RWPE2 (cell line): ENCODE results near the gene FNDC3B.

Experiments
- ATAC-seq: fragments of 200-7000 bp; cut with Tn5 transposase; 3 replicates; pipeline ENCODE4 v1.9.1; 2021; ENCODE audit warnings: low read depth
- DNase-seq: peaks from one replicate; pipeline ENCODE4 v3.0.0-alpha.2; 2020; ENCODE audit warnings: low spot score
- H3K27ac ChIP-seq: fragments of 450-650 bp; 2 replicates; pipeline ENCODE4 v1.5.1; 2017; ENCODE audit warnings: mild to moderate bottlenecking; ENCODE audit not compliant: poor library complexity, severe bottlenecking
- H3K27me3 ChIP-seq: fragments of 250-450 bp; sonication (Bioruptor Pico); 2 replicates; pipeline ENCODE4 v1.5.1; 2021; ENCODE audit warnings: mild to moderate bottlenecking, moderate library complexity; ENCODE audit not compliant: insufficient read depth, poor library complexity, severe bottlenecking
- H3K36me3 ChIP-seq: fragments of 250-450 bp; sonication (Bioruptor Pico); 2 replicates; pipeline ENCODE4 v1.5.1; 2020; ENCODE audit warnings: low read depth, mild to moderate bottlenecking, moderate library complexity
- H3K4me1 ChIP-seq: fragments of 250-450 bp; sonication (Bioruptor Pico); 2 replicates; pipeline ENCODE4 v1.5.1; 2021; ENCODE audit warnings: mild to moderate bottlenecking, moderate library complexity; ENCODE audit not compliant: insufficient read depth, poor library complexity, severe bottlenecking
- H3K4me3 ChIP-seq: fragments of 250-450 bp; sonication (Bioruptor Pico); 2 replicates; pipeline ENCODE4 v1.5.1; 2021; ENCODE audit warnings: mild to moderate bottlenecking, moderate library complexity; ENCODE audit not compliant: severe bottlenecking
- H3K9me3 ChIP-seq: fragments of 250-450 bp; sonication (Bioruptor Pico); 2 replicates; pipeline ENCODE4 v1.5.1; 2021; ENCODE audit warnings: mild to moderate bottlenecking, moderate library complexity; ENCODE audit not compliant: severe bottlenecking
- TF ChIP-seq, protein P1 (sequence below): fragments of 450-650 bp; IDR thresholded peaks from one replicate; pipeline ENCODE4 v1.5.1; 2017; ENCODE audit warnings: mild to moderate bottlenecking, moderate library complexity; ENCODE audit not compliant: poor library complexity, severe bottlenecking

FNDC3B gene

DNA sequence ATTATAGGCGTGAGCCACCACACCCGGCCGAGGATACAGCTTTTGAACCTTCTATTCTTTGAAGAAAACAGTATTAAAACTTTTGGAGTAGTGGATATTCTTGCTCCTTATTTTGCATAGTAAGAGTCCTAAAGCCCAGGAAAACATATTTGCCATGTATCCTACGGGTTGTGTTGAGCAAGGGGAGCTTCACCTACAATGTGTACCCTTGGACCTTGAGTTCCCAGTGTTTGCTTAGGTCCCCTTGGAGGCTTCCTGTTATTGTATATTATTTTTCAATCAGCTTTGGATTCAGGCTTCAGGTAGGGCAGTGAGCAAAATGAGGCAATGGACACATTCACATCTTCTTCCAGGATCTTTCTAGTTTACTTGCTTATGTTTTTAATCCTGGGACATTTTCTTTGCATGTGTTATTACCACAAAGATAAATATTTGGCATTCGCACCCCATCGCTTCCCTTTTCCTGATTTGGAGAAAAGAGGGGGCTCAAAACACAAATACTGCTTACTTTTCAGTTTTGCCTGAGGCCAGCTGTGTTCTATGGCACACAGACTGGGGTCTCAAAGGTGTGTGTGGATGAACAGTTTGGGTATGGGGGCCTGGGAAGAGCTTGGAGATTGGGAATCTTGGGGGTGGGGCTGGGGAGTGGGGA, 88.7 kb downstream of the FNDC3B start:
- TF ChIP-seq, protein P1, sequence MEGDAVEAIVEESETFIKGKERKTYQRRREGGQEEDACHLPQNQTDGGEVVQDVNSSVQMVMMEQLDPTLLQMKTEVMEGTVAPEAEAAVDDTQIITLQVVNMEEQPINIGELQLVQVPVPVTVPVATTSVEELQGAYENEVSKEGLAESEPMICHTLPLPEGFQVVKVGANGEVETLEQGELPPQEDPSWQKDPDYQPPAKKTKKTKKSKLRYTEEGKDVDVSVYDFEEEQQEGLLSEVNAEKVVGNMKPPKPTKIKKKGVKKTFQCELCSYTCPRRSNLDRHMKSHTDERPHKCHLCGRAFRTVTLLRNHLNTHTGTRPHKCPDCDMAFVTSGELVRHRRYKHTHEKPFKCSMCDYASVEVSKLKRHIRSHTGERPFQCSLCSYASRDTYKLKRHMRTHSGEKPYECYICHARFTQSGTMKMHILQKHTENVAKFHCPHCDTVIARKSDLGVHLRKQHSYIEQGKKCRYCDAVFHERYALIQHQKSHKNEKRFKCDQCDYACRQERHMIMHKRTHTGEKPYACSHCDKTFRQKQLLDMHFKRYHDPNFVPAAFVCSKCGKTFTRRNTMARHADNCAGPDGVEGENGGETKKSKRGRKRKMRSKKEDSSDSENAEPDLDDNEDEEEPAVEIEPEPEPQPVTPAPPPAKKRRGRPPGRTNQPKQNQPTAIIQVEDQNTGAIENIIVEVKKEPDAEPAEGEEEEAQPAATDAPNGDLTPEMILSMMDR, result no peak
- peaks cover 46% of the 10 kb centered on the region for H3K4me1 ChIP-seq
- no peaks in the 10 kb centered on the region for H3K9me3 ChIP-seq
- H3K27ac ChIP-seq, result peak overlapping the region; percentile 87
- no peak for DNase-seq
- peaks cover 46% of the 10 kb centered on the region for H3K36me3 ChIP-seq
- no peak overlapping the region for H3K4me3 ChIP-seq
- no peak for ATAC-seq
- no peaks in the 10 kb centered on the region for H3K27me3 ChIP-seq

DNA sequence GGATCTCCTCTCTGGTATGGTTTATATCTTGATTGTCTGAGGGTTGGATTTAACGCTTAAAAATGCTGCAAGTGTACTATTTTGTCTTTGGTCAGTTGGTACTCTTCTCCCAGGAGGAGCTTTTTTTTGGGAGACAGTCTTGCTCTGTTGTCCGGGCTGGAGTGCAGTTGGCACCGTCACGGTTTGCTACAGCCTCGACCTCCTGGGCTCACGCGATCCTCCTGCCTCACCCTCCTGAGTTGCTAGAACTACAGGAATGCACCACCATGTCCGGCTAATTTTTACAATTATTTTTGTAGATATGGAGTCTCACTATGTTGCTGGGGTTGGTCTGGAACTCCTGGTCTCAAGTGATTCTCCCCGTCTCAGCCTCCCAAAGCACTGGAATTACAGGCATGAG, 89.5 kb downstream of the FNDC3B start:
- Histone ChIP-seq H3K27ac (peak overlapping the region; percentile 87), H3K27me3 (no peaks in the 10 kb centered on the region), H3K9me3 (no peaks in the 10 kb centered on the region), H3K4me3 (no peak overlapping the region), H3K36me3 (peaks cover 46% of the 10 kb centered on the region), H3K4me1 (peaks cover 55% of the 10 kb centered on the region)
- TF ChIP-seq, protein P1, result no peak
- ATAC-seq (no peak), DNase-seq (no peak)

DNA sequence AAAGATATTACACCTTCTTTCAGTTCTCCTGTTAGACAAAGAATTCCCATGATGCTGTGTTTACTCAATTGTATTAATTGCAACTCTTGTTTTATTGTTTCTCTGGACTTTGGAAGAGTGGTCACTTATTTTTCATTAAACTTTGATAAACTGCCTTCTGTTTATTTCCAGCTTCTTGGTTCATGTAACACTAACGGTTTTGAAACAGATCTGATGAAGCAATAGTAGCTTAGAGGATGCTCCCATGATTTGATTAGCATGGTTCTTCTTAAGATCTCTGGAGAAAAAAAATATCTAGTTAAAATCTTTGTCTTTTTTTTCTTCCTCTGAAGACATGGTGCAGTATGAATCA, 90.1 kb downstream of the FNDC3B start:
- Histone ChIP-seq H3K9me3 (no peaks in the 10 kb centered on the region), H3K27me3 (no peaks in the 10 kb centered on the region), H3K4me1 (peaks cover 61% of the 10 kb centered on the region), H3K27ac (peak overlapping the region; percentile 87), H3K4me3 (no peak overlapping the region), H3K36me3 (peaks cover 40% of the 10 kb centered on the region)
- no peak for DNase-seq
- TF ChIP-seq, protein P1, result no peak
- ATAC-seq, result no peak

DNA sequence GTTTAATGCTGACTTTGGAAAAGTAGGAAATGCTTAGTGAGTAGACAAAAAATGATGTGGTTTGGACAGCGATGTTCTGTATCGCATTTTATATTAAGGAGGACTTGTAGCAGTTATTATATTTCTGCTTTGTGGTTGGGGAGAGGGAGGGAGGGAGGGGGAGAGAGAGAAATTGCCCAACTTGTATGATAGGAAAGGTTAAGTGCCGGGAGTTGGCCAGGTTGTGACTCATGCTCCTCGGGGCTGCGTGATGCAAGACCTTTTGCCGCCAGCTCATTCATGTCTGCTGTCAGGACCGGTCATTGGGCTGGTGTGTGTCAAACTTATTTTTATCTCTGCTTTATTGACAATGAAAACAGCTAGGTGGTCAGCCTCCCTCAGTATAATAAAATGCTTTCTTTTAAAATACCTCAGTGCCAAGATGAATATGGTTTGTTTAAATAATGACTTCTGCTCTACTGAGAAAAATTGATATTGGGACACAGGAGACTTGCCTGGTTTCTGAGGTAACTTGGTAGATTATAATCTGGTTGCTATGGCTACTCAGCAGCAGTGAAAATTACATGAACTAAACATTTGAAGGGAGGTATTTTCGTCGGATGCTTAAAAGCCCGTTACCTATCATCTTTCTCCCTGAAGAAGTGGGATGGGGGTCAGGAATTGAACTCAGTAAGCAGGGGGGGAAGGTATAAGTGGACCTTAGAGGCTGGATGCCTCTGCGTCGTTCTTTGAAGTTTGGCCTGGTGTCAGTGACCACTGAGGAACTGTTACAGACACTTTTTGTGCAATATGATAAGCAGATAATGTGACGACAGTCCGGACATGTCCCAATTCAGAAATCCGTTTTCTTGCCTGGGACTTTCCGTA, 90.7 kb downstream of the FNDC3B start:
- no peaks in the 10 kb centered on the region for H3K27me3 ChIP-seq
- TF ChIP-seq, protein P1, result no peak
- peak overlapping the region; percentile 87 for H3K27ac ChIP-seq
- DNase-seq (peak; percentile 92), ATAC-seq (peak; percentile 88)
- peaks cover 67% of the 10 kb centered on the region for H3K4me1 ChIP-seq
- H3K9me3 ChIP-seq, result no peaks in the 10 kb centered on the region
- H3K4me3 ChIP-seq, result no peak overlapping the region
- peaks cover 40% of the 10 kb centered on the region for H3K36me3 ChIP-seq

DNA sequence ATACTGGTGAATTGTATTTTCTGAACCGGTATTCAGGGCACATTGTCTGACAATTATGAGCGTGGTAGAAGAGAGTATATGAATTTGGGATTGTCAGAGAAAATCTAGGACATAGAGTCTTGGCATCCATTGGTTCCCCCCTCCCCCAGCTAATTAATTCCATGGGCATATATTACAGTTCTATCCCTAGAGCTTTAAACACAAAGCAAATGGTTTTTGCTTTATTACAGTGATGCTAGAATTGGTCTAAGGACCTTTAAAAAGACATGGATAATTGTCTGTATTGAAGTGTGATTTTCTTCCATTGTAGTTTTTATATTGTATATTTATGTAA, 91.3 kb downstream of the FNDC3B start:
- no peaks in the 10 kb centered on the region for H3K27me3 ChIP-seq
- TF ChIP-seq, protein P1, result no peak
- no peak for ATAC-seq
- H3K36me3 ChIP-seq, result peaks cover 36% of the 10 kb centered on the region
- DNase-seq, result no peak
- H3K27ac ChIP-seq, result peak overlapping the region; percentile 87
- no peak overlapping the region for H3K4me3 ChIP-seq
- no peaks in the 10 kb centered on the region for H3K9me3 ChIP-seq
- peaks cover 70% of the 10 kb centered on the region for H3K4me1 ChIP-seq
